MM.1S (cell line): ENCODE data around the gene EDEM1.
A peak's percentile ranks its signal among the peaks of the same experiment; 100 is the strongest.

Experiments used
- DNase-seq: peaks from one replicate; pipeline ENCODE4 v3.0.0-alpha.2; 2015
- H2AFZ ChIP-seq: fragments of 300-600 bp; sonication (generic); 2 replicates; pipeline ENCODE4 v1.6.0; 2016; ENCODE audit warnings: antibody characterized with exemption, low read length
- H3F3A ChIP-seq: fragments of 300-600 bp; sonication (generic); 2 replicates; pipeline ENCODE4 v1.6.1; 2016; ENCODE audit warnings: mild to moderate bottlenecking, antibody characterized with exemption, low read length, moderate library complexity, mixed read lengths; ENCODE audit not compliant: insufficient read depth
- H3K27ac ChIP-seq: fragments of 300-600 bp; sonication (generic); 2 replicates; pipeline ENCODE4 v1.5.1; 2016; ENCODE audit warnings: mild to moderate bottlenecking, low read length
- H3K27me3 ChIP-seq: fragments of 300-600 bp; sonication (generic); replicated peaks from 2 replicates; pipeline ENCODE4 v1.6.0; 2016; ENCODE audit warnings: low read length; ENCODE audit not compliant: insufficient read depth
- H3K36me3 ChIP-seq: fragments of 300-600 bp; sonication (generic); replicated peaks from 2 replicates; pipeline ENCODE4 v1.6.1; 2016; ENCODE audit warnings: mild to moderate bottlenecking, low read length, mixed read lengths; ENCODE audit not compliant: insufficient read depth
- H3K4me1 ChIP-seq: fragments of 300-600 bp; sonication (generic); 2 replicates; pipeline ENCODE4 v1.6.1; 2016; ENCODE audit warnings: low read length, mixed read lengths
- H3K4me2 ChIP-seq: fragments of 300-600 bp; sonication (generic); 2 replicates; pipeline ENCODE4 v1.6.0; 2016; ENCODE audit warnings: low read depth, low read length
- H3K4me3 ChIP-seq: fragments of 300-600 bp; sonication (generic); 2 replicates; pipeline ENCODE4 v1.5.1; 2016; ENCODE audit warnings: low read length, mixed read lengths
- H3K79me2 ChIP-seq: fragments of 300-600 bp; sonication (generic); 2 replicates; pipeline ENCODE4 v1.6.1; 2016; ENCODE audit warnings: mixed run types, low read length, mixed read lengths
- H3K9ac ChIP-seq: fragments of 300-600 bp; sonication (generic); 2 replicates; pipeline ENCODE4 v1.6.1; 2016; ENCODE audit warnings: low read length, mixed read lengths
- H3K9me2 ChIP-seq: fragments of 300-600 bp; sonication (generic); replicated peaks from 2 replicates; pipeline ENCODE4 v1.6.1; 2016; ENCODE audit warnings: mild to moderate bottlenecking, low read length, mixed read lengths; ENCODE audit not compliant: insufficient read depth
- H3K9me3 ChIP-seq: fragments of 300-600 bp; sonication (generic); replicated peaks from 2 replicates; pipeline ENCODE4 v1.6.1; 2016; ENCODE audit warnings: mild to moderate bottlenecking, low read length, mixed read lengths; ENCODE audit not compliant: insufficient read depth
- H4K20me1 ChIP-seq: fragments of 300-600 bp; sonication (generic); 2 replicates; pipeline ENCODE4 v1.6.1; 2016; ENCODE audit warnings: mild to moderate bottlenecking, low read length, moderate library complexity, mixed read lengths; ENCODE audit not compliant: insufficient read depth
- EZH2 ChIP-seq: fragments of 300-600 bp; sonication (generic); optimal IDR thresholded peaks from 2 replicates; pipeline ENCODE3; 2017; ENCODE audit warnings: low read depth, mild to moderate bottlenecking, antibody characterized with exemption, low read length, mixed read lengths
- EZH2phosphoT487 ChIP-seq: fragments of 300-600 bp; sonication (generic); IDR thresholded peaks from 2 replicates; pipeline ENCODE4 v1.6.1; 2018; ENCODE audit warnings: antibody characterized with exemption, low read length
- TF ChIP-seq, protein P1 (sequence below): fragments of 300-600 bp; sonication (generic); IDR thresholded peaks from 2 replicates; pipeline ENCODE4 v1.5.1; 2016; ENCODE audit warnings: antibody characterized with exemption, low read length, mixed read lengths

EDEM1 gene

DNA sequence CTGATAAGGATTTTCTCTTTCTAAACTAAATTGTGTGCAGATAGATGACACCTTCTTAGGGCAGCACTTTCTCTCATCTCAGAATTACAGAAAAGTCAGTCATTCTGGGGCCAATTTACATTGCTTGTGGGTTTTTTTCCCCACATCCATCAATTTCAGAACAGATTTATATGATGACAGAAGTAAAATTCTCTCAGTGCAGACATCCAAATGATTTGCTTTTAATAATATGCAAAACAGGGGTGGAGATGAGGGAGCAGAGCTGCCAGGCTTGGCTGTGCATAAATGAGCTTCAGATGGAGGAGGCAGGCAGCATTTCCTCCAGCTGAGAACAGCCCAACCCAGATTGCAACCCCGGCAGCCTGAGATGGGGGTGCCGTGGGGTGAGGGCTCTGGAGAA lies 44.0 kb downstream of the EDEM1 start:
- Histone ChIP-seq H3K9me2 (no peaks in the 10 kb centered on the region), H3K36me3 (no peaks in the 10 kb centered on the region), H3K27me3 (no peaks in the 10 kb centered on the region), H3F3A (peaks cover 15% of the 10 kb centered on the region; the same call in 1 of the 2 replicates), H2AFZ (peak overlapping the region; percentile 37), H3K9ac (peak overlapping the region; percentile 24; the same call in 1 of the 2 replicates), H3K79me2 (no peaks in the 10 kb centered on the region), H3K9me3 (no peaks in the 10 kb centered on the region), H3K4me3 (peak overlapping the region; percentile 51), H3K27ac (peak overlapping the region; percentile 28; the same call in 1 of the 2 replicates), H3K4me1 (peaks cover 19% of the 10 kb centered on the region), H3K4me2 (peak overlapping the region; percentile 74), H4K20me1 (no peaks in the 10 kb centered on the region)
- peak; percentile 26 for DNase-seq
- no peak for TF ChIP-seq EZH2
- TF ChIP-seq, protein P1, sequence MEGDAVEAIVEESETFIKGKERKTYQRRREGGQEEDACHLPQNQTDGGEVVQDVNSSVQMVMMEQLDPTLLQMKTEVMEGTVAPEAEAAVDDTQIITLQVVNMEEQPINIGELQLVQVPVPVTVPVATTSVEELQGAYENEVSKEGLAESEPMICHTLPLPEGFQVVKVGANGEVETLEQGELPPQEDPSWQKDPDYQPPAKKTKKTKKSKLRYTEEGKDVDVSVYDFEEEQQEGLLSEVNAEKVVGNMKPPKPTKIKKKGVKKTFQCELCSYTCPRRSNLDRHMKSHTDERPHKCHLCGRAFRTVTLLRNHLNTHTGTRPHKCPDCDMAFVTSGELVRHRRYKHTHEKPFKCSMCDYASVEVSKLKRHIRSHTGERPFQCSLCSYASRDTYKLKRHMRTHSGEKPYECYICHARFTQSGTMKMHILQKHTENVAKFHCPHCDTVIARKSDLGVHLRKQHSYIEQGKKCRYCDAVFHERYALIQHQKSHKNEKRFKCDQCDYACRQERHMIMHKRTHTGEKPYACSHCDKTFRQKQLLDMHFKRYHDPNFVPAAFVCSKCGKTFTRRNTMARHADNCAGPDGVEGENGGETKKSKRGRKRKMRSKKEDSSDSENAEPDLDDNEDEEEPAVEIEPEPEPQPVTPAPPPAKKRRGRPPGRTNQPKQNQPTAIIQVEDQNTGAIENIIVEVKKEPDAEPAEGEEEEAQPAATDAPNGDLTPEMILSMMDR = no peak

DNA sequence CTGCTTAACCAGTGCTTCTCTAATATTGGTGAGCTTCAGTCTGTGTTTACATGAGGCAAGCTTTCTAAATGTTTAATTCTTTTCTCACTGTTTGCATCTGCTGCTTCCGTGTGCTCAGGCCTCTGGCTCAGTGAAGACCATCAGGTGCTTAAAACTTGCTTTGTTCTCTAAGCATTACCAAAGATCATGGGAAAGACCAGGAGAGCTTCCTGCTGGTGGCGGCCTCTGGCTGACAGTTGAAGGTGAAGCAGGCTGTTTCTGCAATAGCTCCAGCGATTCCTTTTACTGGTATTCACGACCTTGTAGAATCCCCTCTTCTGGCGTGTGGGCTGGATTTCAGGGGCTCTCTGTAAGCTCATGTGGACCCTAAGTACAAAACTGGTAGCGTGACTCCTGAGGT lies 45.1 kb downstream of the EDEM1 start:
- DNase-seq = no peak
- Histone ChIP-seq H3K4me1 (peaks cover 17% of the 10 kb centered on the region), H3K9ac (no peak overlapping the region), H3K36me3 (no peaks in the 10 kb centered on the region), H3K9me3 (no peaks in the 10 kb centered on the region), H3K4me3 (no peak overlapping the region), H3K27me3 (no peaks in the 10 kb centered on the region), H3K27ac (no peak overlapping the region), H3K9me2 (no peaks in the 10 kb centered on the region), H4K20me1 (no peaks in the 10 kb centered on the region), H3K79me2 (no peaks in the 10 kb centered on the region), H3K4me2 (no peak overlapping the region), H2AFZ (no peak overlapping the region), H3F3A (peaks cover 15% of the 10 kb centered on the region; the same call in 1 of the 2 replicates)
- no peak for TF ChIP-seq EZH2
- no peak for TF ChIP-seq EZH2phosphoT487
- TF ChIP-seq, protein P1 = no peak

- TF ChIP-seq, protein P1 = no peak
- TF ChIP-seq EZH2 (no peak), EZH2phosphoT487 (no peak)
- Histone ChIP-seq H3K36me3 (no peaks in the 10 kb centered on the region), H2AFZ (no peak overlapping the region), H4K20me1 (no peaks in the 10 kb centered on the region), H3K4me2 (no peak overlapping the region), H3K9me3 (no peaks in the 10 kb centered on the region), H3K9me2 (no peaks in the 10 kb centered on the region), H3K27me3 (no peaks in the 10 kb centered on the region), H3K79me2 (no peaks in the 10 kb centered on the region), H3K4me3 (no peak overlapping the region), H3K27ac (no peak overlapping the region), H3K9ac (no peak overlapping the region), H3K4me1 (peaks cover 17% of the 10 kb centered on the region), H3F3A (peaks cover 15% of the 10 kb centered on the region; the same call in 1 of the 2 replicates)
- DNase-seq = no peak
Measured at GRCh38 chr3:5233026-5233425, 45.5 kb downstream of the EDEM1 start.
